GM23338 (cell line): Measurements from ENCODE around the gene KIAA0753. TPM values are rescaled to one million over a fixed set of nuclear protein-coding genes. Genes with fewer than 3 reads are reported as not detected.

ENCODE experiments used
- ATAC-seq: fragments of 200-7000 bp; cut with Tn5 transposase; 3 replicates; pipeline ENCODE4 v1.9.1; 2020
- DNase-seq: peaks from one replicate; pipeline ENCODE4 v3.0.0-alpha.2; 2015; ENCODE audit warnings: low spot score
- H2AFZ ChIP-seq: fragments of 200-600 bp; sonication (generic); 2 replicates; pipeline ENCODE4 v1.8.0; 2016; ENCODE audit warnings: antibody characterized with exemption, mild to moderate bottlenecking, moderate library complexity
- H3F3A ChIP-seq: fragments of 200-600 bp; sonication (generic); replicated peaks from 2 replicates; pipeline ENCODE4 v1.8.0; 2017; ENCODE audit warnings: antibody characterized with exemption, mixed run types, low read depth
- H3K27ac ChIP-seq: fragments of 200-600 bp; sonication (generic); 2 replicates; pipeline ENCODE4 v1.6.1; 2016; ENCODE audit warnings: low read depth
- H3K27me3 ChIP-seq: fragments of 200-600 bp; sonication (generic); 2 replicates; pipeline ENCODE4 v1.8.0; 2016; ENCODE audit warnings: mild to moderate bottlenecking, mixed run types, moderate library complexity; ENCODE audit not compliant: insufficient read depth
- H3K36me3 ChIP-seq: fragments of 200-600 bp; sonication (generic); 2 replicates; pipeline ENCODE4 v1.8.0; 2016; ENCODE audit warnings: mild to moderate bottlenecking; ENCODE audit not compliant: insufficient read depth
- H3K4me1 ChIP-seq: fragments of 200-600 bp; sonication (generic); 2 replicates; pipeline ENCODE4 v1.8.0; 2016; ENCODE audit warnings: mild to moderate bottlenecking, moderate library complexity; ENCODE audit not compliant: insufficient read depth
- H3K4me2 ChIP-seq: fragments of 200-600 bp; sonication (generic); 2 replicates; pipeline ENCODE4 v1.7.1; 2017; ENCODE audit warnings: mixed run types
- H3K4me3 ChIP-seq: fragments of 200-600 bp; sonication (generic); 2 replicates; pipeline ENCODE4 v1.6.1; 2016; ENCODE audit warnings: mixed run types
- H3K79me2 ChIP-seq: fragments of 200-600 bp; sonication (generic); replicated peaks from 2 replicates; pipeline ENCODE4 v1.8.0; 2017; ENCODE audit warnings: mild to moderate bottlenecking; ENCODE audit not compliant: insufficient read depth
- H3K9me2 ChIP-seq: fragments of 200-600 bp; sonication (generic); 2 replicates; pipeline ENCODE4 v1.8.0; 2017; ENCODE audit not compliant: insufficient read depth
- H4K20me1 ChIP-seq: fragments of 200-600 bp; sonication (generic); replicated peaks from 2 replicates; pipeline ENCODE4 v1.8.0; 2017; ENCODE audit warnings: mild to moderate bottlenecking; ENCODE audit not compliant: insufficient read depth
- H3K27ac Mint-ChIP-seq: 2 replicates; pipeline ENCODE4 v1.8.0; 2020; ENCODE audit warnings: inconsistent platforms, mild to moderate bottlenecking, moderate library complexity, mixed read lengths
- H3K27me3 Mint-ChIP-seq: 3 replicates; pipeline ENCODE4 v1.8.0; 2022; ENCODE audit warnings: low read depth, mild to moderate bottlenecking, moderate library complexity, mixed read lengths, inconsistent platforms; ENCODE audit not compliant: insufficient read depth, poor library complexity
- H3K36me3 Mint-ChIP-seq: 3 replicates; pipeline ENCODE4 v1.8.0; 2021; ENCODE audit warnings: low read depth, mild to moderate bottlenecking, inconsistent platforms, moderate library complexity, mixed read lengths
- H3K4me1 Mint-ChIP-seq: 3 replicates; pipeline ENCODE4 v1.8.0; 2020; ENCODE audit warnings: mild to moderate bottlenecking, inconsistent platforms, mixed read lengths
- H3K4me3 Mint-ChIP-seq: 3 replicates; pipeline ENCODE4 v1.8.0; 2021; ENCODE audit warnings: moderate library complexity, mild to moderate bottlenecking, inconsistent platforms, mixed read lengths
- H3K9me3 Mint-ChIP-seq: 3 replicates; pipeline ENCODE4 v1.8.0; 2020; ENCODE audit warnings: moderate library complexity, mild to moderate bottlenecking, inconsistent platforms, mixed read lengths
- CREB1 ChIP-seq: fragments of 250-450 bp; sonication (Bioruptor Pico); IDR thresholded peaks from 2 replicates; pipeline ENCODE4 v1.5.0; 2020; ENCODE audit warnings: low read depth, mild to moderate bottlenecking, moderate library complexity
- EZH2 ChIP-seq: fragments of 200-600 bp; sonication (generic); IDR thresholded peaks from one replicate; pipeline ENCODE4 v1.8.0; 2017; ENCODE audit warnings: antibody characterized with exemption, mild to moderate bottlenecking, low read depth; ENCODE audit not compliant: unreplicated experiment
- EZH2phosphoT487 ChIP-seq: fragments of 200-600 bp; sonication (generic); IDR thresholded peaks from one replicate; pipeline ENCODE4 v1.8.1; 2018; ENCODE audit warnings: antibody characterized with exemption; ENCODE audit not compliant: unreplicated experiment
- JUNB ChIP-seq: IDR thresholded peaks from one replicate; pipeline ENCODE4 v1.6.1; 2016; ENCODE audit warnings: antibody characterized with exemption; ENCODE audit not compliant: unreplicated experiment
- NANOG ChIP-seq: IDR thresholded peaks from 2 replicates; pipeline ENCODE4 v1.6.1; 2016; ENCODE audit warnings: antibody characterized with exemption, borderline replicate concordance
- POLR2AphosphoS5 ChIP-seq: IDR thresholded peaks from 2 replicates; pipeline ENCODE4 v1.6.1; 2016; ENCODE audit warnings: antibody characterized with exemption, low read depth
- ZNF114 ChIP-seq: fragments of 250-450 bp; sonication (Bioruptor Pico); IDR thresholded peaks from 2 replicates; pipeline ENCODE4 v1.5.0; 2020; ENCODE audit warnings: mild to moderate bottlenecking, moderate library complexity
- ZNF331 ChIP-seq: fragments of 250-450 bp; sonication (Bioruptor Pico); IDR thresholded peaks from 2 replicates; pipeline ENCODE4 v1.5.0; 2020; ENCODE audit warnings: low read depth, mild to moderate bottlenecking, moderate library complexity
- polyA plus RNA-seq: library from polyadenylated mRNA; unstranded; fragments of >200 nt; fragmentation: Nextera tagmentation; extraction: Ambion mirVana; gene quantifications from 2 replicates; pipeline ENCODE4 v1.2.1, GENCODE V29; 2016
- total RNA-seq: library from RNA; depleted of rRNA; stranded (reverse); fragments of >200 nt; shearing (Covaris generic); gene quantifications from 2 replicates; pipeline ENCODE4 v1.2.3, GENCODE V29; 2014
- TF ChIP-seq, protein P1 (sequence below): IDR thresholded peaks from 2 replicates; pipeline ENCODE4 v1.6.1; 2016; ENCODE audit warnings: antibody characterized with exemption
- TF ChIP-seq, protein P2 (sequence below), 2 experiments: fragments of 200-600 bp in 1 of 2; sonication (generic) in 1 of 2; conservative IDR thresholded peaks; 2 replicates each; pipeline versions ENCODE4 v1.5.1 to v1.6.1; 2016 to 2017; ENCODE audit warnings: antibody characterized with exemption in 2 of 2, low read depth in 2 of 2, mild to moderate bottlenecking in 2 of 2, moderate library complexity in 1 of 2

The KIAA0753 gene
- total and polyA plus RNA-seq, 2 experiments from 2014 or later, result 6.0 to 27.8 TPM

DNA sequence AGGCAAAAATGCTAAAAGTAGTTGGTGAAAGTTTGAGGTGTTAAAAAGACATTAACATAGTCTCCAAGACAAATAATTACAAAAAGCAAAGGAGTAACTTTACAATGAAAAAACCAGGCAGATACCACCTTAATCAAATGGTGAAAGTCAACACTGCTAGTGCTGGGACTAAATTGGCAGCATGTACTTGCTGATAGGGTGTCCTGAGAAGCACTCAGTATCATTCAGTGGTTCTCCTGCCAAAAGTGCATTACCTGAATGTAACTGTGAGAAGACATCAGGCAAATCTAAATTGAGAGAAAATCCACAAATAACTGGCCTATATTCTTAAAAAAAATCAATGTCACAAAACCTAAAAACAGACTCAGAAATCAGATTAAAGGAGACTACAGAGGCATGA is 8.0 kb downstream of the KIAA0753 start:
- TF ChIP-seq, protein P1, sequence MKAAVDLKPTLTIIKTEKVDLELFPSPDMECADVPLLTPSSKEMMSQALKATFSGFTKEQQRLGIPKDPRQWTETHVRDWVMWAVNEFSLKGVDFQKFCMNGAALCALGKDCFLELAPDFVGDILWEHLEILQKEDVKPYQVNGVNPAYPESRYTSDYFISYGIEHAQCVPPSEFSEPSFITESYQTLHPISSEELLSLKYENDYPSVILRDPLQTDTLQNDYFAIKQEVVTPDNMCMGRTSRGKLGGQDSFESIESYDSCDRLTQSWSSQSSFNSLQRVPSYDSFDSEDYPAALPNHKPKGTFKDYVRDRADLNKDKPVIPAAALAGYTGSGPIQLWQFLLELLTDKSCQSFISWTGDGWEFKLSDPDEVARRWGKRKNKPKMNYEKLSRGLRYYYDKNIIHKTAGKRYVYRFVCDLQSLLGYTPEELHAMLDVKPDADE, result no peak
- TF ChIP-seq CREB1 (CRISPR knock-in tag) (no peak), JUNB (no peak), ZNF331 (CRISPR knock-in tag) (no peak), NANOG (no peak), ZNF114 (no peak)
- TF ChIP-seq, protein P2, sequence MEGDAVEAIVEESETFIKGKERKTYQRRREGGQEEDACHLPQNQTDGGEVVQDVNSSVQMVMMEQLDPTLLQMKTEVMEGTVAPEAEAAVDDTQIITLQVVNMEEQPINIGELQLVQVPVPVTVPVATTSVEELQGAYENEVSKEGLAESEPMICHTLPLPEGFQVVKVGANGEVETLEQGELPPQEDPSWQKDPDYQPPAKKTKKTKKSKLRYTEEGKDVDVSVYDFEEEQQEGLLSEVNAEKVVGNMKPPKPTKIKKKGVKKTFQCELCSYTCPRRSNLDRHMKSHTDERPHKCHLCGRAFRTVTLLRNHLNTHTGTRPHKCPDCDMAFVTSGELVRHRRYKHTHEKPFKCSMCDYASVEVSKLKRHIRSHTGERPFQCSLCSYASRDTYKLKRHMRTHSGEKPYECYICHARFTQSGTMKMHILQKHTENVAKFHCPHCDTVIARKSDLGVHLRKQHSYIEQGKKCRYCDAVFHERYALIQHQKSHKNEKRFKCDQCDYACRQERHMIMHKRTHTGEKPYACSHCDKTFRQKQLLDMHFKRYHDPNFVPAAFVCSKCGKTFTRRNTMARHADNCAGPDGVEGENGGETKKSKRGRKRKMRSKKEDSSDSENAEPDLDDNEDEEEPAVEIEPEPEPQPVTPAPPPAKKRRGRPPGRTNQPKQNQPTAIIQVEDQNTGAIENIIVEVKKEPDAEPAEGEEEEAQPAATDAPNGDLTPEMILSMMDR (conservative IDR thresholded peaks at IDR 0.05; ENCODE audit: low read depth in 2 of 2), result no peak
- Histone ChIP-seq H3K36me3 (peaks cover 32% of the 10 kb centered on the region), H4K20me1 (peaks cover 14% of the 10 kb centered on the region), H3K4me1 (no peaks in the 10 kb centered on the region), H3K79me2 (no peaks in the 10 kb centered on the region), H3K27ac (no peak overlapping the region), H3F3A (no peaks in the 10 kb centered on the region), H3K4me2 (no peak overlapping the region), H3K4me3 (no peak overlapping the region), H3K9me2 (no peaks in the 10 kb centered on the region), H3K27me3 (no peaks in the 10 kb centered on the region), H2AFZ (no peak overlapping the region)
- Mint-ChIP-seq H3K27ac (no peak overlapping the region), H3K4me3 (no peak overlapping the region), H3K9me3 (no peaks in the 10 kb centered on the region; the same call in 2 of the 3 replicates), H3K4me1 (no peaks in the 10 kb centered on the region), H3K27me3 (peaks cover 5% of the 10 kb centered on the region), H3K36me3 (peaks cover 48% of the 10 kb centered on the region)
- DNase-seq, result no peak
- no peak for ATAC-seq

DNA sequence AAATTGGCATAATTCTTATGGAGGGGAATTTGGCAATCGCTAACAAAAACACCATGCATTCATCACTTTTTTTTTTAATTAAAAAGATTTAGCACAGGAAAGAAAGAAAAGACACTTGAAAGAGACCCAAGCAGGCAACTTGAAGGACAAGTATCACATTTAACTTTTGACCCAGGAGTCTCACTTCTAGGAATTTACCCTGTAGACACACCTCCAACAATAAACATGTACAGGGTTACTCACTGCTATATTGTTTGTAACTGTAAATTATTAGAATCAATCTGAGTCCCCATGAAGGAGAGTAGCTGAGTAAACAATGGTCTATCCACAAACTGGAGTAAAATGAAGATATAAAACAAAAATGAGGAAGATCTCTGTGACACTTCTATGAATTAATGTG is 10.1 kb downstream of the KIAA0753 start:
- no peaks in the 10 kb centered on the region for H3K4me1 ChIP-seq
- Mint-ChIP-seq H3K36me3 (peaks cover 57% of the 10 kb centered on the region), H3K27ac (no peak overlapping the region), H3K27me3 (no peaks in the 10 kb centered on the region), H3K4me1 (no peaks in the 10 kb centered on the region), H3K4me3 (no peak overlapping the region), H3K9me3 (no peaks in the 10 kb centered on the region; the same call in 2 of the 3 replicates)
- H2AFZ ChIP-seq, result no peak overlapping the region
- TF ChIP-seq ZNF114 (no peak), POLR2AphosphoS5 (no peak), EZH2 (no peak), EZH2phosphoT487 (no peak)
- TF ChIP-seq, protein P2 (conservative IDR thresholded peaks at IDR 0.05; ENCODE audit: low read depth in 2 of 2), result no peak
- no peak for ATAC-seq
- H3K27me3 ChIP-seq, result no peaks in the 10 kb centered on the region
- no peak overlapping the region for H3K27ac ChIP-seq
- no peaks in the 10 kb centered on the region for H3K79me2 ChIP-seq
- peaks cover 40% of the 10 kb centered on the region for H3K36me3 ChIP-seq
- no peak overlapping the region for H3K4me2 ChIP-seq
- no peak overlapping the region for H3K4me3 ChIP-seq
- no peak for DNase-seq
- no peaks in the 10 kb centered on the region for H3K9me2 ChIP-seq
- H4K20me1 ChIP-seq, result peaks cover 29% of the 10 kb centered on the region
- H3F3A ChIP-seq, result no peaks in the 10 kb centered on the region
